SJSA1 (cell line): ENCODE measurements around the gene SPX. TPM values are rescaled to one million over a fixed set of nuclear protein-coding genes. Genes with fewer than 3 reads are reported as not detected.

ENCODE experiments used
- DNase-seq, 2 experiments: peaks; one replicate each; pipeline ENCODE4 v3.0.0-alpha.2; 2015 to 2020; ENCODE audit warnings: low spot score in 2 of 2, low read depth in 1 of 2
- H3K27ac ChIP-seq: fragments of 250-450 bp; sonication (Bioruptor Pico); 2 replicates; pipeline ENCODE4 v1.5.1; 2020; ENCODE audit warnings: mild to moderate bottlenecking, moderate library complexity
- H3K27me3 ChIP-seq: fragments of 250-450 bp; sonication (Bioruptor Pico); replicated peaks from 2 replicates; pipeline ENCODE4 v1.5.1; 2020; ENCODE audit warnings: mild to moderate bottlenecking, moderate library complexity
- H3K36me3 ChIP-seq: fragments of 250-450 bp; sonication (Bioruptor Pico); 2 replicates; pipeline ENCODE4 v1.5.1; 2020; ENCODE audit warnings: mild to moderate bottlenecking
- H3K4me1 ChIP-seq: fragments of 250-450 bp; sonication (Bioruptor Pico); replicated peaks from 2 replicates; pipeline ENCODE4 v1.6.1; 2021; ENCODE audit warnings: mild to moderate bottlenecking
- H3K4me3 ChIP-seq: fragments of 250-450 bp; sonication (Bioruptor Pico); 2 replicates; pipeline ENCODE4 v1.5.1; 2020; ENCODE audit warnings: mild to moderate bottlenecking
- H3K9me3 ChIP-seq: fragments of 250-450 bp; sonication (Bioruptor Pico); replicated peaks from 2 replicates; pipeline ENCODE4 v1.5.1; 2020; ENCODE audit warnings: mild to moderate bottlenecking
- total RNA-seq: library from RNA; depleted of rRNA; stranded (reverse); fragments of >200 nt; shearing (Covaris generic); gene quantifications from 2 replicates; pipeline ENCODE4 v1.2.3, GENCODE V29; 2014

The SPX gene
- total RNA-seq, 1 experiment from 2014 or later, result 0.50 TPM

GRCh38 chr12:21547437-21547836 lies 21.3 kb downstream of the SPX start:
- no peaks in the 10 kb centered on the region for H3K4me1 ChIP-seq
- no peaks in the 10 kb centered on the region for H3K27me3 ChIP-seq
- no peaks in the 10 kb centered on the region for H3K9me3 ChIP-seq
- H3K4me3 ChIP-seq, result no peak overlapping the region
- no peak for DNase-seq
- H3K27ac ChIP-seq, result no peak overlapping the region
- no peaks in the 10 kb centered on the region for H3K36me3 ChIP-seq

DNA sequence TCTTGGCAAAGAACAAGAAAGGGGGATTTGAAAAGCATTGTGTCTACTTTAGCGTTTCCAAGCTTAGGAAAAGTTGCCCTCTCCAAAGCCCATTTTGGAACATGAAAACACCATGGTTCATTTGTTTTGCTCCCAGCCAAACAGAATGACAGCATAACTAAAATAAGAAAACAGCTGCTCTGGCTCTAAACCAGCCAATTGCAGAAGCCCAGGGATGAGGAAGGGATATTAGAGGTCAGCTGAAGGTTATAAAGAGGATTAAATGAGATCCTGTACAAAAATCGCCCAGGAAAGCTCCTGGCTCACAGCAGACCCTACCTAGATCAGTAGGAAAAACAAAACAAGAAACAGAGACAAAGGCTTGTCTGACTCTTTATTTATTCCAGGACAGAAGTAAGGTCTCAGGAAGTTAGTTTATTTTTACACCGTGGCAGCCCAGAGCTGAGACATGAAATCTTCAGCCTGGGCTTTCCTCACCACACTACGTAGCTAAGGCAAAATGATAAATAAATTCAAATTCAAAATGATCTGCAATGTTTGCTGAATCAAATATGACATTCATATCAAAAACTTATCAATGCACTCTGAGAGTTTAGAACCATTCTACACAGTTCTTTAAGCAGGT lies 25.9 kb downstream of the SPX start:
- no peak for DNase-seq
- H3K4me3 ChIP-seq, result no peak overlapping the region
- H3K9me3 ChIP-seq, result no peaks in the 10 kb centered on the region
- H3K27me3 ChIP-seq, result no peaks in the 10 kb centered on the region
- no peaks in the 10 kb centered on the region for H3K4me1 ChIP-seq
- H3K36me3 ChIP-seq, result no peaks in the 10 kb centered on the region
- no peak overlapping the region for H3K27ac ChIP-seq

- Histone ChIP-seq H3K36me3 (no peaks in the 10 kb centered on the region), H3K4me1 (no peaks in the 10 kb centered on the region), H3K4me3 (no peak overlapping the region), H3K9me3 (no peaks in the 10 kb centered on the region), H3K27ac (no peak overlapping the region), H3K27me3 (no peaks in the 10 kb centered on the region)
- DNase-seq, result no peak
These were observed 26.7 kb downstream of the SPX start for GRCh38 chr12:21552635-21553328.

GRCh38 chr12:21553329-21553675 lies 27.2 kb downstream of the SPX start:
- no peaks in the 10 kb centered on the region for H3K36me3 ChIP-seq
- no peak overlapping the region for H3K4me3 ChIP-seq
- H3K4me1 ChIP-seq, result no peaks in the 10 kb centered on the region
- H3K27me3 ChIP-seq, result no peaks in the 10 kb centered on the region
- H3K9me3 ChIP-seq, result no peaks in the 10 kb centered on the region
- no peak for DNase-seq
- no peak overlapping the region for H3K27ac ChIP-seq

- Histone ChIP-seq H3K4me1 (no peaks in the 10 kb centered on the region), H3K36me3 (no peaks in the 10 kb centered on the region), H3K27ac (no peak overlapping the region), H3K4me3 (no peak overlapping the region), H3K9me3 (no peaks in the 10 kb centered on the region; the same call in 1 of the 2 replicates), H3K27me3 (no peaks in the 10 kb centered on the region; the same call in 1 of the 2 replicates)
- DNase-seq, result no peak
These were observed 32.1 kb downstream of the SPX start for GRCh38 chr12:21558100-21558679.

- H3K27ac ChIP-seq, result no peak overlapping the region
- no peaks in the 10 kb centered on the region for H3K36me3 ChIP-seq
- H3K4me1 ChIP-seq, result no peaks in the 10 kb centered on the region
- H3K9me3 ChIP-seq, result no peaks in the 10 kb centered on the region; the same call in 1 of the 2 replicates
- no peaks in the 10 kb centered on the region; the same call in 1 of the 2 replicates for H3K27me3 ChIP-seq
- no peak for DNase-seq
- H3K4me3 ChIP-seq, result no peak overlapping the region
These were observed 33.9 kb downstream of the SPX start for GRCh38 chr12:21559855-21560569.

DNA sequence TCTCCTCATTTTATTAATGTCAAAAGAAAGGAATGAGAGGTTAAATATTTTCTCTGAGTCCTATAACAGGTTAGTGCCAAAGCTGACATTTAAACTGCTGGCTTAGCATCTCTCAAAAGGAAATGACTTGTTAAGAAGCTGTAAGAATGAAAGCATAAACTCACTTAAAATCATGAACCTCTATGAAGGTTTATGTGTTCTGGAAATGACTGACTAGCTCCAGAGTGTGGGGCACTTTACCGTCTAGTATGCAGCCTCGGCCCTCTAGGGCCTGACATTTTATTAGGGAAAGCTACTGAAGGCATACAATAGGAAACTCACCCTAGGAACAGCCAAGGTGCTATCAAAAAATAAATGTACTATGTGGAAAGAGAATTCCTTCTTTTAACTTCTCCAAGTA lies 35.1 kb downstream of the SPX start:
- H3K36me3 ChIP-seq, result no peaks in the 10 kb centered on the region
- H3K27ac ChIP-seq, result no peak overlapping the region
- no peaks in the 10 kb centered on the region; the same call in 1 of the 2 replicates for H3K27me3 ChIP-seq
- DNase-seq, result no peak
- H3K4me1 ChIP-seq, result no peaks in the 10 kb centered on the region
- H3K4me3 ChIP-seq, result no peak overlapping the region
- no peaks in the 10 kb centered on the region; the same call in 1 of the 2 replicates for H3K9me3 ChIP-seq

DNA sequence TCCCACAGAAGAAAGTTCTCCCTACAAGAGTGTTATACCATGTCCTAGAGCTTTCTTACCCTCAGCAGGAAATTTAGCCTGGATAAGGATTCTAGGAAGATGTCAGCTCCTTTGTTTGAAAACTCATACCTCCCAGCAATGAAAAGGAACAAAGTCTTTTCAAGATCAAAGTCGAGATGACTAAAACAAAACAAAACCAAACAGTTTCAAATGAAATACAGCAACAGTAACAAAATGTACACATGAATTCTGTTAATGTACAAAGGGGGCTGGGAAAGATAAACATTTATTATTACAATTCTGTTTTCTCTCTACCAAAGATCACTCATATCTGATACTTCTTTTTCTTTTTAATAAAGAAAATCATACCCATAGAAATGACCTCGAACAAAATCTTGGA lies 36.8 kb downstream of the SPX start:
- H3K27me3 ChIP-seq, result no peaks in the 10 kb centered on the region; the same call in 1 of the 2 replicates
- H3K36me3 ChIP-seq, result no peaks in the 10 kb centered on the region
- DNase-seq, result no peak
- no peak overlapping the region for H3K4me3 ChIP-seq
- H3K9me3 ChIP-seq, result no peaks in the 10 kb centered on the region; the same call in 1 of the 2 replicates
- no peaks in the 10 kb centered on the region for H3K4me1 ChIP-seq
- no peak overlapping the region for H3K27ac ChIP-seq

DNA sequence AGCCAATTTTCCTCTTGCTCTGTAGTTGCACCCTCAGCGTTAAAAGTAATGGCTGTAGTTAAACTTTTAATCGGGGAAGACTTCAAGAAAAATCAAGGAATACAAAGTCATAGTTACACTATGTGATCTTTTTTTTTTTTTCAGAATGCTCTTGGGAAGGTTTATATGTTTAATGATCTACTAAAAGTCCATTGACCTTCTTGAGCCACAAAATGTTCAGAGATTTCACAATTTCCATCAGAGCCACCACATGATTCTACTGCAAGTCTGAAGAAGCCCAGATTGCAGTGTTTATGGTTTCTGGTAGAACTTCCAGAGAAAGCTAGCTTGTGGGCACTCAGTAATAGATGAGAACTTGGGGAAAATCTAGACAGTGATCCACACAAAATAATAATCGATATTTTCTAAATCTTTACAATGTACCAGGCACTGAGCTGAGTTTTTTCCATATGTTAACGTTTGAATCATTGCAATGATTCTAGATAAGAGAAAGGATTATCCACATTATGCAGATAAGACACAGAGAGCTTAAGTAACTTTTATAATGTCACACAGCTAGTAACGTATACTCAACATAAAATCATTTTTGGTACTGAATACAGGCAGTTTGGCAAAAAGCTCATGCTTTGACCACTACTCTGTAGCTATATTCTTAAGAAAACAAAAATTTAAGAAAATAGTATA lies 40.3 kb downstream of the SPX start:
- H3K9me3 ChIP-seq, result no peaks in the 10 kb centered on the region; the same call in 1 of the 2 replicates
- H3K27ac ChIP-seq, result no peak overlapping the region
- no peak overlapping the region for H3K4me3 ChIP-seq
- no peaks in the 10 kb centered on the region for H3K27me3 ChIP-seq
- no peaks in the 10 kb centered on the region for H3K36me3 ChIP-seq
- H3K4me1 ChIP-seq, result no peaks in the 10 kb centered on the region
- no peak for DNase-seq

DNA sequence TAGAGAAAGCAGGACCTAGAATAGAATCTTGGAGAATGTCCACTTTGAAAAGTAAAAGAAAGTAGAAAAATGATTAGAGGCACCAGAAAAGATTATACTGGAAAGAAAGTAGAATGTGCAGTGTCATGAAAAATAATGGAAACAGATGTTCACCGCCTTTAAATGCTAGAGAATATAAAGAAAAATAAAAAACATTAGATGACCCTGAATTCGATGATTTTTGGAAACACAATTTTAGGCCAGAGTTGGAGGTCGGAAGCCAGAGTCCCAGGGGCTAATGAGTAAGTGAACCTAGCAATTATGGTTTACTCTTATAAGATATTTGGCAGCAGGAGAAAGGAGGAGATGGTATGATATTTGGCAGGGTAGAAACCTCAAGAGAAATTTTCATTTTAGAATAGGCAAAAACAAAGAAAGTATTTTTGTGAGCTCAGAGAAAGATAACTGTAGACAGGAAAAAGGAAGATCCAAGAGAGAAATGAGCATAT lies 40.9 kb downstream of the SPX start:
- no peak overlapping the region for H3K27ac ChIP-seq
- no peaks in the 10 kb centered on the region for H3K36me3 ChIP-seq
- DNase-seq, result no peak
- no peaks in the 10 kb centered on the region for H3K27me3 ChIP-seq
- no peaks in the 10 kb centered on the region; the same call in 1 of the 2 replicates for H3K9me3 ChIP-seq
- no peaks in the 10 kb centered on the region for H3K4me1 ChIP-seq
- no peak overlapping the region for H3K4me3 ChIP-seq

DNA sequence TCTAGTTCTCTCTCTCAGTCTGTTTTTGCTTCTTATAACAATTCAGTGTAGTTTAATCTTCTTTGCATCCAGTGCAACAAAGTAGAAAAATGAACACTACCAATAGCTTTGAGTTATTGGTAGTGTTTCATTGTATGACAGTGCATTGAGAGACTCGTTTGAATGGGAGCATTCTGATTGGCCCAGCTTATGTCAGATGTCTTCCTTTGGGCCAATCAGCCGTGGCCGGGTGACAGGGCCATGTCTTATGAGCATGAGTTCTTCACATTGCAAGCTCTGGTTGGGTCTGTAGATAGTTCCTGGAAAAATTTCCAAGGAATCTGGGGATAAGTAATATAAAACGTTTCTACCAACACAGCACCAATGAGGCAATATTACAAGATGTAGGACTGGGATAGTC lies 42.0 kb downstream of the SPX start:
- Histone ChIP-seq H3K4me3 (no peak overlapping the region), H3K27me3 (no peaks in the 10 kb centered on the region), H3K36me3 (no peaks in the 10 kb centered on the region), H3K4me1 (no peaks in the 10 kb centered on the region), H3K27ac (no peak overlapping the region), H3K9me3 (no peaks in the 10 kb centered on the region)
- DNase-seq, result no peak

GRCh38 chr12:21571046-21571445 lies 45.0 kb downstream of the SPX start:
- Histone ChIP-seq H3K27ac (no peak overlapping the region), H3K4me3 (no peak overlapping the region), H3K27me3 (no peaks in the 10 kb centered on the region), H3K9me3 (no peaks in the 10 kb centered on the region), H3K4me1 (no peaks in the 10 kb centered on the region), H3K36me3 (no peaks in the 10 kb centered on the region)
- no peak for DNase-seq

DNA sequence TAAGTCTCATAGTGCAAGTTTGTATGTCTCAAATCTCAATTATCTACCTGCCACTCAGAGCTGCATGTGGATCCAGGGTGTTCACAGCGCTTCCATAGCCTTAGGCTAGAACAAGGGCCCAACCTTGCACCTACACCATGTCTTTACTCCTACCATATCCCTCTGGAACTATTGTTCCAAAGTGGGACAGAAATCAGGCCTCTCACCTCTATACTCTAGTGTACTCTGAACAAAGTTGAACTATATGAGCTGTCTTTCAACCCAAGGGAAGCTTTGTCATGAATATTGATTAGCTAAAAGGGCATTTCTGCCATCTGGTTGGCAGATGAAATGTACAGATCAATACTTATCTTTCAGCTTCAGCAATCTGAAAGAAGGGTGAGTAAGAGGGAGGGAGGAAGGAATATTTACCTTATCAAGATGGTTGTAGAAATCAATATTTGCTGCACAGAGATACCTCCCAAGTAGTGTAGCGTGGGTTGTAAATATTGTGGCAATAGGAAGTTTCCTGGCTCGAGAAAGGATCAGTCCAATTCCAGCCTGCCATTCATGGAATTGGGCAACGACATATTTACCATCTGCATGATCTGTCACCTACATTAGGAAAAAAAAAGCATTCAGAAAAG lies 47.8 kb downstream of the SPX start:
- Histone ChIP-seq H3K36me3 (no peaks in the 10 kb centered on the region), H3K27me3 (no peaks in the 10 kb centered on the region), H3K4me1 (no peaks in the 10 kb centered on the region), H3K27ac (no peak overlapping the region), H3K9me3 (no peaks in the 10 kb centered on the region), H3K4me3 (no peak overlapping the region)
- DNase-seq, result no peak
